D721Med (cell line): ENCODE results near the gene MYO1C.

Experiments
- DNase-seq: peaks from one replicate; pipeline ENCODE4 v3.0.0; 2011; ENCODE audit warnings: low spot score; ENCODE audit not compliant: insufficient read length
- FAIRE-seq: peaks from 2 replicates; lab custom pipeline; 2011; peaks lifted over from hg19 to GRCh38; lab: Jason Lieb, UNC
- TF ChIP-seq, protein P1 (sequence below): IDR thresholded peaks from 2 replicates; pipeline ENCODE4 v1.5.1; 2012; ENCODE audit warnings: mild to moderate bottlenecking, control low read depth; ENCODE audit not compliant: insufficient read depth; ENCODE audit errors: missing control alignments

MYO1C gene

DNA sequence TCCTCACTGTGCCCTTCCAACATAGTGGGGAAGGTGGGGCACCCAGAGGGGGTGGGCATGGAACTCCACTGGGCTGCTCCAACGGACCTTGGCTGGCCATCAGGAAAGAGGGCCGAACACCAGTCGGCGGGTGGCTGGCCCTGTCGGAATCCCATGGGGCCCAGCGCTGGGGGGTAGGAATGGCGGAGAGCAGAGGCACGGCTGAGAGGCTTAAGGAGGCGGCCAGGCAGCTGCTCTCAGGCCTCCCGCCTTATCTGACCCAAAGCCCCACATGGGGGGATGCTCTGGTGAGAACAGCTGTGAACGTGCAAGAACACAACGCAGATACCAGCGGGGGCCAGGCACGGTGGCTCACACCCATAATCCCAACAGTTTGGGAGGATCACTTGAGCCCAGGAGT, 4.4 kb upstream of the MYO1C start:
- TF ChIP-seq, protein P1, sequence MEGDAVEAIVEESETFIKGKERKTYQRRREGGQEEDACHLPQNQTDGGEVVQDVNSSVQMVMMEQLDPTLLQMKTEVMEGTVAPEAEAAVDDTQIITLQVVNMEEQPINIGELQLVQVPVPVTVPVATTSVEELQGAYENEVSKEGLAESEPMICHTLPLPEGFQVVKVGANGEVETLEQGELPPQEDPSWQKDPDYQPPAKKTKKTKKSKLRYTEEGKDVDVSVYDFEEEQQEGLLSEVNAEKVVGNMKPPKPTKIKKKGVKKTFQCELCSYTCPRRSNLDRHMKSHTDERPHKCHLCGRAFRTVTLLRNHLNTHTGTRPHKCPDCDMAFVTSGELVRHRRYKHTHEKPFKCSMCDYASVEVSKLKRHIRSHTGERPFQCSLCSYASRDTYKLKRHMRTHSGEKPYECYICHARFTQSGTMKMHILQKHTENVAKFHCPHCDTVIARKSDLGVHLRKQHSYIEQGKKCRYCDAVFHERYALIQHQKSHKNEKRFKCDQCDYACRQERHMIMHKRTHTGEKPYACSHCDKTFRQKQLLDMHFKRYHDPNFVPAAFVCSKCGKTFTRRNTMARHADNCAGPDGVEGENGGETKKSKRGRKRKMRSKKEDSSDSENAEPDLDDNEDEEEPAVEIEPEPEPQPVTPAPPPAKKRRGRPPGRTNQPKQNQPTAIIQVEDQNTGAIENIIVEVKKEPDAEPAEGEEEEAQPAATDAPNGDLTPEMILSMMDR = no peak
- no peak for FAIRE-seq
- DNase-seq = no peak

DNA sequence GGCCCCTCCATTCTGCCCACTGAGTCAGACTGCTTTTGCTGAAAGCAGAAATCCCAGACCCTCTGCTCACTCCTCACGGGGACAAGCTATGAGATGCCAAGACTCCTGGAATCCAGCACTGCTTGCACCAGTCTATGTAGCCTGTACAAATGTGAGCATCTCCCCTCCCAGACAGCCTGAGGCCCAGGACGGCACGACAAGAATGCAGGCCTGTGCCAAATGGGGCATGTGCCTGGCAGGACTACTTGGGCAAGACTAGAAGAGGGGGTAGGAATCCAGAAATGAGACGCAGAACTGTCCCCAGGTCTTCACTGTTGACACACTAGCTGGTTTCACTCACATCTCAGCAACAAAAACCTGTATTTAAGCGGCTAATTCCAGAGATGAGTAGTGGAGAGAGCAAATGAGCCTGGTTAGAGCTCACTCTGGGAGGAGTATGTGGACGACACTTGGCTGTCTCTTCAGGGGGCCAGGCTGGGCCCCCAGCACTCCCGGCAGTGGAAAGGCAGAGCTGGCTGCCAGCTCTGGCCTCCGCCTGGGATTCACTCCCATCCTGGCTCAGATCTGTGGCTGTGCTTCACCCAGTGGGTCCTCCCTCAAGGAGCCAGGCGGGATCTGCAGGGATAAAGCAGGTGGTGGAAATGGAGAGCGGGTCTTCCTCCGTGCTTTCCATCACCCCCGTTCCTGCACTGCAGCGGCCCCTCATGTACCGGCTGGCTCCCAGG, 2.9 kb upstream of the MYO1C start:
- DNase-seq (no peak), FAIRE-seq (no peak)
- TF ChIP-seq, protein P1 = no peak

DNA sequence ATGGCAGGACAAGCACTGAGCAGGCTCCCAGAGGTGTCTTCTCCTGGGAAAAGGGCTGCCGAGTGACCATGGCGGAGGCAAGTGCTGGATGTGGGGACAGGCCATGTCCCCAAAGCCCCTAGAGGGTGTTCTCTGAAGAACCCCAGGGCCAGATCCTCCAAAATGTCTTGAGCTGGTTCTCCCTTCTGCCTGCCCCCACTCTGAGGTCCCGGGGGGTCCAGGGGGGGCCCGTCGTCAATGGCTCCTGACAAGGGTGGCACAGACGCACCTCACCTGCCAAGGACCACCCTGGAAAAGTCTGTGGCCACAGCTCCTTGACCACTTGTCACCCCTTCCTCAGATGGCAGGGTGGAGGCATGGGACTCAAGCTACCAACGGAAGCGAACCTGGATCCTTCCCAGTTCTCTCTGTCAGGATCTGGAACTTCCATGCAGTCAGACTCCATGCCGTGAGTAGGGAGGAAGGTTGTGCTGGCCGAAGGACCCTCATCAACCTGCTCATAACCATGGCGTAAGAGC, 2.3 kb upstream of the MYO1C start:
- TF ChIP-seq, protein P1 = no peak
- DNase-seq = no peak

DNA sequence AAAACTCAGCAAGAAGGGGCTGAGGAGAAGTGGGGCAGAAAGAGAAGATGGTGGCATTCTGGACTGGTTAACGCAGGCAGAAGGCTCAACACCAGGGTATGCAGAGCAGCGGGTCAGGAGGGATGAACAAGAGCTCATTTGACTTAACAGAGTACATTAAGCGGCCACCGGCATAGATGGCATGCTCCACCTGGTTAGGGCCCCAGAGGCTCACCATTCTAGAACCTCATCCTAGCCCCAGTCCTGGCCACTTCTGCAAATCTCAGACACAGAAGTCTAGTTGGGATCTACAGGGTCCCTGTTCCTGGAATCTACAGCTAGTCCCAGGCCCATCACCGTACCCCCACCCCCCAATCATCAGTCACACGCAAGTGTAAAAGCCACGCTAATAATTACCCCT, 1.7 kb upstream of the MYO1C start:
- FAIRE-seq (no peak), DNase-seq (no peak)
- TF ChIP-seq, protein P1 = no peak

More for the DNA sequence above, 2.3 kb upstream of the MYO1C start:
- FAIRE-seq = no peak

DNA sequence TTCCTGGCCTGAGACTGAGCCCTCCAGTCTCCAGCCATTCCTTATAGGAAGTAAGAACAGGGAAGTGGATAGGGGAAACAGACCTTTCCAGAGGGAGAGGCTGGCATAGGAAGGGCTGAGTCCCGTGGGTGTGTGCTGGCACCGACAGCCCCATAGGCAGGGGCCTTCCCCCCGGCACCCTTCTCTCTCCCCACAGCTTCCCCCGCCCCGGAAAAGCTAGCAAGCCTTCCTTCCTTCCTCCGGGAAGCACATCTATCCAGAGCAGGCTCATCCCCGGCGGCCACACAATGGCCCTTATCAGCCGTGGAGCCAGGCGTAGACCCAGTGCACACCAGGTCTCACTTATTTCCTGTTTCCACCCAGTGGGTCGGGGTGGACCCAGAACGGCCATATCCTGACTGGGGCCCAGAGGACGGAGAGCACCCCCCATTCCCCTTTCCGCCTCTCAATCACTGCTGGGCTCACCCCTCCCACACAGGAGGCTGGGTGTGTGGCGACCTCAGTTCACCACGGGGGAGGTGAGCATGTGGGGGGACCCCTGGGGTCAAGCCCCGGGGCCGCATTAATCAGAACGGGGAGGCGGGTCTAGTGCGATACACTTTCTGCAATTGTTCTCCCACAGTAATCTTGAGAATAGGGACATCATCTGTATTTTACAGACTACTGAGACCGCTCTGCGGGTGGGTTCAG, 950 bp upstream of the MYO1C start:
- FAIRE-seq = no peak
- TF ChIP-seq, protein P1 = no peak
- no peak for DNase-seq

DNA sequence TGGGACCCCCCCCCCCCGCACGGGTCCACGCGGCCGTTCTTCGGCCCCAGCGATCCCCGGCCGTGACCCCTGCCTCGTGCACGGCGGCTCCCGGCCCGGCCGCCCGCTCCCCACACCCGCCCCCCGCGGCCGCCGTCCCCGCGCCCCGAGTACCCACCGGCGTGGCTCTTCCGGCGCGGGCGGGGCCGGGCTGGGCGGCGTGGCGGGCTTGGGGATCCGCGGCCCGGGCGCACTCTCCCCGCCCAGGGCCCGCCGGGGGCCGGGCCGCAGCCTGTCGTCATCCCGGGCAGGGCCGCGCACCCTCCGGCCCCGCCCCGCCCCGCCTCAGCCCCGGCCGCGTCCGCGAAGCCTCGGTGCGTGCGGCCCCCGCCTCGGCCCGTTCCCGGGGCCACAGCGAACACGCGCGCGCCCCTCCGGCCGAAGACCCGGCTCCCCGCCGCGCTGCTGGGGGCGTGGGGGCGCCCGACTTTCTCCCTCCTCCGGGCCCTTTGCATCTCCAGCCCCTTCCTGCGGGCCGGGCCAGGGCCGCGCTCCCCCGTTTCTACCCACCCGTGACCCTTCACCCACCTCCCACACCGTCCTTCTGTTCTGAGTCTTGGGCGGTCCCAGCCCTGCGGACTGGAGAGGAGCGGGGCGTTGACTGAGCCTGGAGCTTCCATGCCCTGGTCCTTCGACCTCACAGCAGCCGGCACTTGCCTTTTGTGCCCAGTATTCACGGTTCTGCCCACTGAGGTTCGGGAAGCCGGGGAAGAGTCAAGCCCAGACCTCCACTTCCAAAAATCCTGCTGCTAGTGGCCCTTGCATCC, 840 bp downstream of the MYO1C start:
- DNase-seq (peak; percentile 90), FAIRE-seq (no peak)
- TF ChIP-seq, protein P1 = no peak
